CD14-positive monocyte (primary cell): ENCODE data around the gene CTTNBP2. TPM values are rescaled to one million over a fixed set of nuclear protein-coding genes. Genes with fewer than 3 reads are reported as not detected.

Experiments used
- DNase-seq, 3 donors: peaks; one replicate each; pipeline ENCODE4 v3.0.0-alpha.2; 2011 to 2022
- H2AFZ ChIP-seq: 2 replicates; pipeline ENCODE4 v1.6.0; 2012; ENCODE audit warnings: mild to moderate bottlenecking, low read depth, low read length, inconsistent platforms; ENCODE audit not compliant: insufficient read depth, poor library complexity, severe bottlenecking
- H3K27ac ChIP-seq, 2 donors: 1 replicate in 1 of 2; 2 replicates in 1 of 2; pipeline ENCODE4 v1.5.1; 2012 to 2013; ENCODE audit warnings: low read length in 2 of 2, control low read depth in 1 of 2, inconsistent platforms in 1 of 2, low read depth in 1 of 2, mild to moderate bottlenecking in 1 of 2
- H3K27me3 ChIP-seq, 2 donors: one replicate each; pipeline versions ENCODE4 v1.6.0 to v1.6.1; 2011 to 2013; ENCODE audit warnings: low read length in 2 of 2; ENCODE audit not compliant: control insufficient read depth in 2 of 2, insufficient read depth in 2 of 2
- H3K36me3 ChIP-seq, 2 donors: replicated peaks in 1 of 2; 1 replicate in 1 of 2; 2 replicates in 1 of 2; pipeline versions ENCODE4 v1.5.1 to v1.6.1; 2012 to 2013; ENCODE audit warnings: low read length in 2 of 2, control low read depth in 1 of 2, inconsistent platforms in 1 of 2, mild to moderate bottlenecking in 1 of 2; ENCODE audit not compliant: insufficient read depth in 2 of 2, control insufficient read depth in 1 of 2
- H3K4me1 ChIP-seq, 2 donors: 1 replicate in 1 of 2; 2 replicates in 1 of 2; pipeline versions ENCODE4 v1.5.1 to v1.6.1; 2012 to 2013; ENCODE audit warnings: low read length in 2 of 2, control low read depth in 1 of 2, inconsistent platforms in 1 of 2, mild to moderate bottlenecking in 1 of 2, moderate library complexity in 1 of 2; ENCODE audit not compliant: insufficient read depth in 2 of 2, control insufficient read depth in 1 of 2
- H3K4me2 ChIP-seq: replicated peaks from 2 replicates; pipeline ENCODE3; 2012; ENCODE audit warnings: low read length, moderate library complexity, mild to moderate bottlenecking; ENCODE audit not compliant: poor library complexity, severe bottlenecking; ENCODE audit errors: extremely low read depth
- H3K4me3 ChIP-seq, 3 experiments: fragments of 200-600 bp in 1 of 3; sonication (generic) in 1 of 3; replicated peaks in 1 of 3; 1 replicate in 2 of 3; 2 replicates in 1 of 3; pipeline ENCODE4 v1.5.1; 2011 to 2013; ENCODE audit warnings: low read length in 3 of 3, mild to moderate bottlenecking in 3 of 3, control low read depth in 2 of 3, low read depth in 2 of 3, inconsistent platforms in 1 of 3, moderate library complexity in 1 of 3
- H3K79me2 ChIP-seq: 2 replicates; pipeline ENCODE4 v1.6.0; 2012; ENCODE audit warnings: mild to moderate bottlenecking, control low read depth, inconsistent platforms, low read length, moderate library complexity; ENCODE audit not compliant: insufficient read depth
- H3K9ac ChIP-seq: 2 replicates; pipeline ENCODE4 v1.6.0; 2017; ENCODE audit warnings: low read length, mild to moderate bottlenecking; ENCODE audit not compliant: insufficient read depth, poor library complexity, severe bottlenecking
- H3K9me3 ChIP-seq, 2 donors: replicated peaks in 1 of 2; 1 replicate in 1 of 2; 2 replicates in 1 of 2; pipeline versions ENCODE4 v1.5.1 to v1.6.1; 2012 to 2013; ENCODE audit warnings: low read length in 2 of 2, control low read depth in 1 of 2; ENCODE audit not compliant: control insufficient read depth in 1 of 2, insufficient read depth in 1 of 2
- H4K20me1 ChIP-seq: 2 replicates; pipeline ENCODE4 v1.6.0; 2012; ENCODE audit warnings: mild to moderate bottlenecking, low read length, control low read depth, moderate library complexity; ENCODE audit not compliant: insufficient read depth
- H3K27ac Mint-ChIP-seq, 7 donors: one replicate each; pipeline ENCODE4 v1.8.0; 2020; ENCODE audit warnings: mild to moderate bottlenecking in 7 of 7, mixed read lengths in 7 of 7, moderate library complexity in 6 of 7, inconsistent platforms in 2 of 7
- H3K27me3 Mint-ChIP-seq, 3 donors: one replicate each; pipeline ENCODE4 v1.8.0; 2021 to 2022; ENCODE audit warnings: low read depth in 3 of 3, mild to moderate bottlenecking in 3 of 3, mixed read lengths in 3 of 3, moderate library complexity in 3 of 3, inconsistent platforms in 1 of 3
- H3K36me3 Mint-ChIP-seq, 2 donors: one replicate each; pipeline ENCODE4 v1.8.0; 2020; ENCODE audit warnings: mixed read lengths in 2 of 2, inconsistent platforms in 1 of 2, mild to moderate bottlenecking in 1 of 2
- H3K4me1 Mint-ChIP-seq: one replicate; pipeline ENCODE4 v1.8.0; 2020; ENCODE audit warnings: mild to moderate bottlenecking, mixed read lengths
- H3K4me3 Mint-ChIP-seq, 2 donors: one replicate each; pipeline ENCODE4 v1.8.0; 2020; ENCODE audit warnings: mild to moderate bottlenecking in 2 of 2, mixed read lengths in 2 of 2, moderate library complexity in 1 of 2
- H3K9me3 Mint-ChIP-seq, 7 donors: one replicate each; pipeline ENCODE4 v1.8.0; 2020 to 2022; ENCODE audit warnings: mixed read lengths in 7 of 7, mild to moderate bottlenecking in 6 of 7, moderate library complexity in 6 of 7, inconsistent platforms in 2 of 7
- WGBS: methylation state at CpG from one replicate; pipeline ENCODE4 v1.1.5; 2013; ENCODE audit warnings: missing lambda C conversion rate; ENCODE audit not compliant: insufficient coverage; 5-methylcytosine and 5-hydroxymethylcytosine counted together
- intact Hi-C, 2 donors: fragments of 100-400 bp; cut with micrococcal nuclease; formaldehyde crosslinking; loops; one replicate each; pipeline versions ENCODE4 v1.15.0 to v1.15.1; 2023
- polyA plus RNA-seq, 3 donors: library from polyadenylated mRNA; depleted of rRNA in 1 of 3; unstranded in 2 of 3; stranded (reverse) in 1 of 3; fragments of 300-500 nt in 2 of 3; fragments of >200 nt in 1 of 3; fragmentation: Illumina TruSeq in 2 of 3; gene quantifications; 1 replicate in 2 of 3; 2 replicates in 1 of 3; pipeline ENCODE4 v1.2.3, GENCODE V29; 2012 to 2021
- TF ChIP-seq, protein P1 (sequence below): fragments of 200-600 bp; IDR thresholded peaks from one replicate; pipeline ENCODE4 v1.8.0; 2022; ENCODE audit warnings: antibody characterized with exemption, mild to moderate bottlenecking

The CTTNBP2 gene
- polyA plus RNA-seq, 3 donors, result 0.38 to 1.4 TPM; not detected in 1

DNA sequence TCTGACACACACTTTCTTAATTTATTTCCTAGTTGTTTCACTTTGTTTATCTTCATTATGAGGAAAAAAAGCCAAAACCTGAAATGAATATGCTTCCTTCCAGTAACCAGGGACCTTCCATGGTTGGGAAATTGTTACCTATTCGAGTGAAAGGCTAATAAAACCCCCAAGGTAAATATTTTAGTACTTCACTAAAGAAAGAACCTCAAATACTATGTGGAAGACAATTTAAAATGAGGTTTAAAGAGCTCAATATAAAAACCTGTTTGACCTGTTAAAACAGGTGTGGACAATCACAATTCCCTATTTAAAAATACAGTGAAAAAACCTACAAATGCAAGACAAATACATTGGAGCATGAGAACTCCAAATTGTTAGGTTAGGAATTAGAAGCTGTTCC lies 200.8 kb downstream of the CTTNBP2 start:
- Mint-ChIP-seq H3K27me3 (peaks cover 0 to 6% (median 2%) of the 10 kb centered on the region in 3 donors), H3K4me1 (no peaks in the 10 kb centered on the region), H3K36me3 (no peaks in the 10 kb centered on the region), H3K4me3 (no peak overlapping the region), H3K9me3 (no peaks in the 10 kb centered on the region), H3K27ac (no peak overlapping the region)
- H3K36me3 ChIP-seq, result no peaks in the 10 kb centered on the region
- H2AFZ ChIP-seq, result no peak overlapping the region
- H4K20me1 ChIP-seq, result no peaks in the 10 kb centered on the region
- intact Hi-C loops, result no loop called here
- DNase-seq, result no peak
- no peaks in the 10 kb centered on the region for H3K9me3 ChIP-seq
- H3K79me2 ChIP-seq, result no peaks in the 10 kb centered on the region
- H3K9ac ChIP-seq, result no peak overlapping the region
- no CpG with 5 or more reads among the region's 1 CpG for WGBS
- TF ChIP-seq, protein P1, sequence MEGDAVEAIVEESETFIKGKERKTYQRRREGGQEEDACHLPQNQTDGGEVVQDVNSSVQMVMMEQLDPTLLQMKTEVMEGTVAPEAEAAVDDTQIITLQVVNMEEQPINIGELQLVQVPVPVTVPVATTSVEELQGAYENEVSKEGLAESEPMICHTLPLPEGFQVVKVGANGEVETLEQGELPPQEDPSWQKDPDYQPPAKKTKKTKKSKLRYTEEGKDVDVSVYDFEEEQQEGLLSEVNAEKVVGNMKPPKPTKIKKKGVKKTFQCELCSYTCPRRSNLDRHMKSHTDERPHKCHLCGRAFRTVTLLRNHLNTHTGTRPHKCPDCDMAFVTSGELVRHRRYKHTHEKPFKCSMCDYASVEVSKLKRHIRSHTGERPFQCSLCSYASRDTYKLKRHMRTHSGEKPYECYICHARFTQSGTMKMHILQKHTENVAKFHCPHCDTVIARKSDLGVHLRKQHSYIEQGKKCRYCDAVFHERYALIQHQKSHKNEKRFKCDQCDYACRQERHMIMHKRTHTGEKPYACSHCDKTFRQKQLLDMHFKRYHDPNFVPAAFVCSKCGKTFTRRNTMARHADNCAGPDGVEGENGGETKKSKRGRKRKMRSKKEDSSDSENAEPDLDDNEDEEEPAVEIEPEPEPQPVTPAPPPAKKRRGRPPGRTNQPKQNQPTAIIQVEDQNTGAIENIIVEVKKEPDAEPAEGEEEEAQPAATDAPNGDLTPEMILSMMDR, result no peak
- no peak overlapping the region for H3K27ac ChIP-seq
- H3K4me3 ChIP-seq, result no peak overlapping the region
- H3K4me1 ChIP-seq, result no peaks in the 10 kb centered on the region
- H3K4me2 ChIP-seq, result no peak overlapping the region
- peaks cover 0 to 2% of the 10 kb centered on the region in 2 donors for H3K27me3 ChIP-seq

DNA sequence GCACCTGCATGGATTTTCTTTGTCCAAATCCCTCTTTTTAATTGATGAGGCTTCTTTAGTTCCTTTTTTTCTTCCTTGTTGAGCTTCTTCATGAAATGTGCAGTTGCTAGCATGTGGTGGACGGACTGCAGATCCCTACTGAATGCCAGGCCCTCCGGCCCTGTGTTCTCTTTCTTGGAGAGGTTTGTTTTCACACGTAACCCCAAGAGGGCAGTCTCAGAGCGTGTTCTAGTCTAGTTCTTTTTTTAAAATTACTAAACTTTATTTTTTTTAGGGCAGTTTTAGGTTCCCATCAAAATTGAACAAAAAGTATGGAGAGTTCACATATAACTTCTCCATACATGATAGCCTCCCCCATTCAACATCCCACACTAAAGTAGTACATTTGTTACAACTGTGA lies 203.4 kb downstream of the CTTNBP2 start:
- intact Hi-C loops, result no loop called here
- Histone ChIP-seq H3K36me3 (no peaks in the 10 kb centered on the region), H3K27ac (no peak overlapping the region), H3K4me1 (no peaks in the 10 kb centered on the region), H2AFZ (no peak overlapping the region), H3K4me2 (no peak overlapping the region), H3K4me3 (no peak overlapping the region), H3K27me3 (peaks cover 0 to 2% of the 10 kb centered on the region in 2 donors), H3K9me3 (no peaks in the 10 kb centered on the region), H3K79me2 (no peaks in the 10 kb centered on the region), H3K9ac (no peak overlapping the region), H4K20me1 (no peaks in the 10 kb centered on the region)
- H3K27me3 Mint-ChIP-seq, result peaks cover 0 to 2% (median 1%) of the 10 kb centered on the region in 3 donors
- H3K36me3 Mint-ChIP-seq, result no peaks in the 10 kb centered on the region
- H3K27ac Mint-ChIP-seq, result no peak overlapping the region
- H3K9me3 Mint-ChIP-seq, result no peaks in the 10 kb centered on the region
- no CpG with 5 or more reads among the region's 4 CpGs for WGBS
- H3K4me3 Mint-ChIP-seq, result no peak overlapping the region
- DNase-seq, result no peak
- H3K4me1 Mint-ChIP-seq, result no peaks in the 10 kb centered on the region
- TF ChIP-seq, protein P1, result no peak
